Neutrophil (primary cell): ENCODE results near the gene BICRAL.
"Not testable (repeated sequence)": the region's sequence is repeated elsewhere in the genome, so short reads cannot be mapped to it uniquely, and the experiment has no call there.

Source experiments
- H3K27ac ChIP-seq: fragments of 200-600 bp; sonication (generic); 2 replicates; pipeline ENCODE4 v1.5.1; 2016; ENCODE audit warnings: mild to moderate bottlenecking, moderate library complexity
- H3K27me3 ChIP-seq: fragments of 200-600 bp; sonication (generic); 2 replicates; pipeline ENCODE4 v1.6.0; 2016; ENCODE audit warnings: mild to moderate bottlenecking
- H3K36me3 ChIP-seq: fragments of 200-600 bp; sonication (generic); 2 replicates; pipeline ENCODE4 v1.5.1; 2017
- H3K4me1 ChIP-seq, 2 experiments: fragments of 200-600 bp in 1 of 2; sonication (generic) in 1 of 2; 1 replicate in 1 of 2; 2 replicates in 1 of 2; pipeline versions ENCODE4 v1.5.1 to v1.6.1; 2013 to 2016; ENCODE audit warnings: low read depth in 1 of 2, low read length in 1 of 2, mild to moderate bottlenecking in 1 of 2, moderate library complexity in 1 of 2; ENCODE audit not compliant: control insufficient read depth in 1 of 2, insufficient read depth in 1 of 2
- H3K4me3 ChIP-seq, 2 experiments: fragments of 200-600 bp in 1 of 2; sonication (generic) in 1 of 2; 1 replicate in 1 of 2; 2 replicates in 1 of 2; pipeline ENCODE4 v1.5.1; 2013 to 2016; ENCODE audit warnings: low read depth in 1 of 2, low read length in 1 of 2, mild to moderate bottlenecking in 1 of 2, moderate library complexity in 1 of 2
- H3K9me3 ChIP-seq: fragments of 200-600 bp; sonication (generic); 2 replicates; pipeline ENCODE4 v1.5.1; 2016
- CTCF ChIP-seq: fragments of 200-600 bp; sonication (generic); IDR thresholded peaks from 2 replicates; pipeline ENCODE4 v1.5.1; 2016; ENCODE audit warnings: antibody characterized with exemption

The BICRAL gene

GRCh38 chr6:42879372-42880239 lies 97.8 kb downstream of the BICRAL start, which contains the start of gene RPL7L1:
Gene RPL7L1, plus strand, starts transcription at chr6:42879616. Its CDS starts 295 bp downstream, at chr6:42879911.
- H3K4me3 ChIP-seq: peak within 1 kb of the TSS; percentile 87 to 91
- peak within 1 kb of the TSS; percentile 91 for H3K27ac ChIP-seq
- H3K4me1 ChIP-seq: peaks cover 16% of the 10 kb centered on the region in 2 experiments
- H3K9me3 ChIP-seq: no peaks in the 10 kb centered on the region
- no peaks in the 10 kb centered on the region for H3K27me3 ChIP-seq
- peaks cover 15% of the 10 kb centered on the region for H3K36me3 ChIP-seq
- peak; percentile 53 for TF ChIP-seq CTCF

- Histone ChIP-seq H3K36me3 (peaks cover 20% of the 10 kb centered on the region), H3K4me3 (peak overlapping the region; percentile 87 to 91), H3K4me1 (peaks cover 16% of the 10 kb centered on the region in 2 experiments), H3K27ac (peak overlapping the region; percentile 91)
- not testable (repeated sequence) for H3K9me3 ChIP-seq, H3K27me3 ChIP-seq
Measured at GRCh38 chr6:42880240-42880817, 98.5 kb downstream of the BICRAL start.

GRCh38 chr6:42880871-42881270 lies 99.0 kb downstream of the BICRAL start:
- not testable (repeated sequence) for H3K27me3 ChIP-seq, H3K9me3 ChIP-seq, H3K27ac ChIP-seq
- H3K4me1 ChIP-seq: peaks cover 16% of the 10 kb centered on the region in 2 experiments
- peak overlapping the region in 1 of 2 experiments; percentile 87 for H3K4me3 ChIP-seq
- H3K36me3 ChIP-seq: peaks cover 25% of the 10 kb centered on the region

- Histone ChIP-seq H3K27ac (no peak overlapping the region), H3K27me3 (no peaks in the 10 kb centered on the region), H3K36me3 (peaks cover 34% of the 10 kb centered on the region), H3K4me3 (no peak overlapping the region), H3K9me3 (no peaks in the 10 kb centered on the region), H3K4me1 (peaks cover 7% of the 10 kb centered on the region in 2 experiments)
- no peak for TF ChIP-seq CTCF
Measured at GRCh38 chr6:42885702-42886101, 103.8 kb downstream of the BICRAL start.

GRCh38 chr6:42888201-42888600 lies 106.3 kb downstream of the BICRAL start:
- not testable (repeated sequence) for H3K27me3 ChIP-seq, H3K27ac ChIP-seq, H3K9me3 ChIP-seq, H3K4me3 ChIP-seq
- H3K36me3 ChIP-seq: peaks cover 33% of the 10 kb centered on the region
- peaks cover 18 to 20% of the 10 kb centered on the region in 2 experiments for H3K4me1 ChIP-seq

- H3K4me1 ChIP-seq: peaks cover 30 to 36% of the 10 kb centered on the region in 2 experiments
- H3K36me3 ChIP-seq: peaks cover 17% of the 10 kb centered on the region
- TF ChIP-seq CTCF: no peak
- H3K27ac ChIP-seq: peak overlapping the region; percentile 79
- H3K27me3 ChIP-seq: no peaks in the 10 kb centered on the region
- H3K9me3 ChIP-seq: no peaks in the 10 kb centered on the region
- peak overlapping the region; percentile 76 to 93 for H3K4me3 ChIP-seq
Measured at GRCh38 chr6:42889815-42890214, 108.0 kb downstream of the BICRAL start.
